Measurements from ENCODE around the gene WWOX.

The WWOX gene

GRCh38 chr16:79008036-79008868 lies 908.8 kb downstream of the WWOX start:
- H4K20me1 ChIP-seq (ENCODE audit: insufficient read depth, low read length): no peaks in the 10 kb centered on the region
- no peaks in the 10 kb centered on the region for H3K79me2 ChIP-seq (ENCODE audit: low read length)
- peaks cover 20% of the 10 kb centered on the region for H3F3A ChIP-seq (ENCODE audit: insufficient read depth, low read length)
- peaks cover 39% of the 10 kb centered on the region for H3K4me1 ChIP-seq (ENCODE audit: low read length)
- H3K27me3 ChIP-seq (replicated peaks; ENCODE audit: insufficient read depth, low read length): no peaks in the 10 kb centered on the region
- H3K27ac ChIP-seq (ENCODE audit: low read length): peak overlapping the region; percentile 99
- no peak overlapping the region for H3K9ac ChIP-seq (ENCODE audit: low read length)
- H3K4me2 ChIP-seq (ENCODE audit: low read depth, low read length): peak overlapping the region; percentile 65; the same call in 1 of the 2 replicates
- H3K36me3 ChIP-seq (replicated peaks; ENCODE audit: insufficient read depth, low read length): no peaks in the 10 kb centered on the region
- H2AFZ ChIP-seq (ENCODE audit: low read length): no peak overlapping the region
- no peaks in the 10 kb centered on the region for H3K9me2 ChIP-seq (replicated peaks; ENCODE audit: insufficient read depth, low read length)
- TF ChIP-seq EZH2phosphoT487 (IDR thresholded peaks at IDR 0.05; ENCODE audit: low read length) (no peak), EZH2 (optimal IDR thresholded peaks at IDR 0.05; ENCODE audit: low read depth, low read length) (no peak)
- TF ChIP-seq, protein P1, sequence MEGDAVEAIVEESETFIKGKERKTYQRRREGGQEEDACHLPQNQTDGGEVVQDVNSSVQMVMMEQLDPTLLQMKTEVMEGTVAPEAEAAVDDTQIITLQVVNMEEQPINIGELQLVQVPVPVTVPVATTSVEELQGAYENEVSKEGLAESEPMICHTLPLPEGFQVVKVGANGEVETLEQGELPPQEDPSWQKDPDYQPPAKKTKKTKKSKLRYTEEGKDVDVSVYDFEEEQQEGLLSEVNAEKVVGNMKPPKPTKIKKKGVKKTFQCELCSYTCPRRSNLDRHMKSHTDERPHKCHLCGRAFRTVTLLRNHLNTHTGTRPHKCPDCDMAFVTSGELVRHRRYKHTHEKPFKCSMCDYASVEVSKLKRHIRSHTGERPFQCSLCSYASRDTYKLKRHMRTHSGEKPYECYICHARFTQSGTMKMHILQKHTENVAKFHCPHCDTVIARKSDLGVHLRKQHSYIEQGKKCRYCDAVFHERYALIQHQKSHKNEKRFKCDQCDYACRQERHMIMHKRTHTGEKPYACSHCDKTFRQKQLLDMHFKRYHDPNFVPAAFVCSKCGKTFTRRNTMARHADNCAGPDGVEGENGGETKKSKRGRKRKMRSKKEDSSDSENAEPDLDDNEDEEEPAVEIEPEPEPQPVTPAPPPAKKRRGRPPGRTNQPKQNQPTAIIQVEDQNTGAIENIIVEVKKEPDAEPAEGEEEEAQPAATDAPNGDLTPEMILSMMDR (IDR thresholded peaks at IDR 0.05; ENCODE audit: low read length): no peak
- DNase-seq: peak; percentile 92
- no peaks in the 10 kb centered on the region for H3K9me3 ChIP-seq (replicated peaks; ENCODE audit: insufficient read depth, low read length)
- no peak overlapping the region for H3K4me3 ChIP-seq (ENCODE audit: low read length)

DNA sequence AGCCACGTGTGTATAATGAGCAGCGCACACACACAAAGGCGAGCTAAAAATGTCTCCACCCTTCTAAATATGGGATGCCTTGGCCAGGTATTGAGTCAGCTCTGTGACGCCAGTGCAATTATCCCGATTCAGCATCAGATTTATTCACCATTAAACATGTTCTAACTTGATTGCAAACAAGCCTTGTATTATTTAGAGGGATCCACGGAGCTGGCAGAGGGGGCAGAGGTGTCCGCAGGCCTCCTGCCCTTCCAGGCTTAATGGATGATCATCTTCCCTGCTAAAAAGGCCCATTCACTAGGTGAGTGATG lies 909.4 kb downstream of the WWOX start:
- H3K9me2 ChIP-seq (replicated peaks; ENCODE audit: insufficient read depth, low read length): no peaks in the 10 kb centered on the region
- H3K4me2 ChIP-seq (ENCODE audit: low read depth, low read length): peak overlapping the region; percentile 65
- H3K27me3 ChIP-seq (replicated peaks; ENCODE audit: insufficient read depth, low read length): no peaks in the 10 kb centered on the region
- no peaks in the 10 kb centered on the region for H3K9me3 ChIP-seq (replicated peaks; ENCODE audit: insufficient read depth, low read length)
- H3K79me2 ChIP-seq (ENCODE audit: low read length): no peaks in the 10 kb centered on the region
- H3K27ac ChIP-seq (ENCODE audit: low read length): peak overlapping the region; percentile 99
- H3K4me1 ChIP-seq (ENCODE audit: low read length): peaks cover 39% of the 10 kb centered on the region
- no peaks in the 10 kb centered on the region for H4K20me1 ChIP-seq (ENCODE audit: insufficient read depth, low read length)
- H3F3A ChIP-seq (ENCODE audit: insufficient read depth, low read length): peaks cover 20% of the 10 kb centered on the region
- no peaks in the 10 kb centered on the region for H3K36me3 ChIP-seq (replicated peaks; ENCODE audit: insufficient read depth, low read length)
- DNase-seq: no peak
- peak overlapping the region; percentile 78 for H3K9ac ChIP-seq (ENCODE audit: low read length)
- H3K4me3 ChIP-seq (ENCODE audit: low read length): peak overlapping the region; percentile 27; the same call in 1 of the 2 replicates
- H2AFZ ChIP-seq (ENCODE audit: low read length): peak overlapping the region; percentile 63; the same call in 1 of the 2 replicates
- TF ChIP-seq, protein P1 (IDR thresholded peaks at IDR 0.05; ENCODE audit: low read length): no peak
- TF ChIP-seq EZH2 (optimal IDR thresholded peaks at IDR 0.05; ENCODE audit: low read depth, low read length) (no peak), EZH2phosphoT487 (IDR thresholded peaks at IDR 0.05; ENCODE audit: low read length) (no peak)

DNA sequence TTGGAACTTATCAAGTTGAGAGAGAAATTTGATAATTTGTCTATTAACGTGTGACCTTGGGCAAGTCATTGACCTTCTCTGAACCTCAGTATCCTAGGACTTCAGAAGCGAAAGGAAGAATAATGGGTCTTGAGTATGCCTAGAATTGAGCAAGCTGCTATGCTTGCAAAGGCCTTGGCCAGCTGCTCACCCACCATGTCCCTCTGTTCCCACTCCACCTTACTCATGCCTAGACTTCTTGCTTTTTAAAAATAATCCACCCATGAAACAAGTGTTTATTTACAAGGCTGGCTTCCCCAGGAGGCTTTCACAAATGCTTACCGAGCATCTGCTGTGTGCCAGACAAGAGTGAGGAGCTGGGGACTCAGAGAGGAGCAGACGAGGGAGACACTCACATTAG lies 910.4 kb downstream of the WWOX start:
- no peaks in the 10 kb centered on the region for H3K27me3 ChIP-seq (replicated peaks; ENCODE audit: insufficient read depth, low read length)
- no peaks in the 10 kb centered on the region for H3K9me2 ChIP-seq (replicated peaks; ENCODE audit: insufficient read depth, low read length)
- H3K9me3 ChIP-seq (replicated peaks; ENCODE audit: insufficient read depth, low read length): no peaks in the 10 kb centered on the region
- H3K4me2 ChIP-seq (ENCODE audit: low read depth, low read length): peak overlapping the region; percentile 18; the same call in 1 of the 2 replicates
- H3K27ac ChIP-seq (ENCODE audit: low read length): peak overlapping the region; percentile 99
- no peak overlapping the region for H3K4me3 ChIP-seq (ENCODE audit: low read length)
- no peaks in the 10 kb centered on the region for H4K20me1 ChIP-seq (ENCODE audit: insufficient read depth, low read length)
- H3K4me1 ChIP-seq (ENCODE audit: low read length): peaks cover 39% of the 10 kb centered on the region
- no peaks in the 10 kb centered on the region for H3K79me2 ChIP-seq (ENCODE audit: low read length)
- no peak overlapping the region for H2AFZ ChIP-seq (ENCODE audit: low read length)
- no peak for DNase-seq
- no peak overlapping the region for H3K9ac ChIP-seq (ENCODE audit: low read length)
- TF ChIP-seq EZH2 (optimal IDR thresholded peaks at IDR 0.05; ENCODE audit: low read depth, low read length) (no peak), EZH2phosphoT487 (IDR thresholded peaks at IDR 0.05; ENCODE audit: low read length) (no peak)
- TF ChIP-seq, protein P1 (IDR thresholded peaks at IDR 0.05; ENCODE audit: low read length): no peak
- no peaks in the 10 kb centered on the region for H3K36me3 ChIP-seq (replicated peaks; ENCODE audit: insufficient read depth, low read length)
- H3F3A ChIP-seq (ENCODE audit: insufficient read depth, low read length): peaks cover 20% of the 10 kb centered on the region

Measured in MM.1S (cell line).